Gastrocnemius medialis (tissue), 4 donors: ENCODE data around the gene FKBP1C.
"Not testable (repeated sequence)": the region's sequence is repeated elsewhere in the genome, so short reads cannot be mapped to it uniquely, and the experiment has no call there.

ENCODE experiments used
- CTCF ChIP-seq, 5 experiments: fragments of 450-650 bp in 3 of 5; fragments of 200-600 bp in 2 of 5; sonication (generic) in 2 of 5; IDR thresholded peaks in 4 of 5; conservative IDR thresholded peaks in 1 of 5; 1 replicate in 4 of 5; 2 replicates in 1 of 5; pipeline ENCODE4 v1.5.1; 2016 to 2019; ENCODE audit warnings: antibody characterized with exemption in 5 of 5, mild to moderate bottlenecking in 3 of 5, moderate library complexity in 3 of 5
- POLR2A ChIP-seq, 2 donors: fragments of 450-650 bp; IDR thresholded peaks; one replicate each; pipeline ENCODE4 v1.6.1; 2017; ENCODE audit warnings: antibody characterized with exemption in 2 of 2, mild to moderate bottlenecking in 2 of 2, moderate library complexity in 2 of 2

- not testable (repeated sequence) for TF ChIP-seq CTCF (IDR thresholded peaks at IDR 0.05 in 4 of 5, conservative IDR thresholded peaks at IDR 0.05 in 1 of 5); POLR2A (IDR thresholded peaks at IDR 0.05)
Measured at GRCh38 chr6:63230027-63230426, 18.8 kb downstream of the FKBP1C start.
